ENCODE measurements around the gene PHAF1. TPM values are rescaled to one million over a fixed set of nuclear protein-coding genes. Genes with fewer than 3 reads are reported as not detected.

PHAF1 gene
- total and polyA plus RNA-seq, 12 donors: 7.1 to 12.7 (median 11.5) TPM

DNA sequence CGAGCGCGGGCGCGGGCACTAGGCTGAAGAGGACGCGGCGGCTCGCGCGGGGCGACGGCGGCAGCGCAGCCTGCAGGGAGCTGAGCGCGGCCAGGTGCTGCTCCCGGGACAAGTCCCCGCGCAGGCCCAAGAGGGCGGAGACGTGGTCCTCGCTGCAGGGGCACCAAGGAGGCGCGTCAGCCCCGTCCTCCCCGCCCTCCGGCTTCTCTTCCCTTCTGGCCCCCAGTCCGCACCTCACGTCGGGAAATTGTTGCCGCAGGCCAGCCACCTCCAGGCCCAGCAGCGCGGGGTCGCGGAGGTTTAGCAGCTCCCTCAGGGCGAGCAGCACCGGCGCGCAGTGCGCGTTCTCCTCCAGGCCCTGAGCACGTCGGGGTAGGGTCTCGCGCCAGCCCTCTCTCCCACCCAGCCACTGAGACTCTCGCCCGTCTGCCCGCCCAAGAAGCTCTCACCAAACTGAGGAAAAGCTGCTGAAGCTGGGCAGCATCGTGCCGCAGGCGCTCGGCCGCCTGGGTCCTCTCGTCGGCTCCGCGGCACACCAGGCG lies 74.8 kb downstream of the PHAF1 start:
- peak in 6 of 8 donors; percentile 1 to 30 (median 4) for ATAC-seq

DNA sequence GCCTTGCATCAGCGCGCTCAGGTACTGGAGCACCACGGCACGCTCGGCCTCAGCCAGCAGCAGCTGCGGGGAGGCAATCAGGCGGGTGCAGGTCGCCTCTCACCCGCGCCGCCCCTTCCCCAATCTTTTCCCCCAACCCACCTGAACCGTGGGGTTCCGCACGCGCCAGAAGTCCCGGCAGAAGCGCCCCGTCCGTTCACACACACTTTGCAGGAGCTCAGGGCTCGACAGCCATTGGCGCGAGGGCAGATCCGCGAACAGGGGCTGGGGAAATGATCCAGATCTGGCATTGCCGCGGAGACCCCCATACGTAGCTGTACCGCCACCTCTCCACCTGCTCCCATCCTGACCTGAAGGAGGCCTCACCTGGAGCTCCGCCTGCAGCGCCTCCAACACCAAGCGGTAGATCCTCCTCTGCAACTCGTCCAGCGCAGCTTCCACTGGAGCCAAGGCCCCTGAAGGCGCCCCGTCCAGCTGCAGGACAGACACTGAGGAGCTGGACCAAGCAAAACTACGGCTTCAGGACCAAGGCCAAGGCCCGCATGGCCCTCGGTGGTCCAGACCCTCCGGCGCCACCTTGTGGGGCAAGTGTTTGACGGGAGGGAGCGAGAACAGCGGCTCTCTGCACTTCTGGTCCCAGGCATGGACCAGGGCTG lies 75.4 kb downstream of the PHAF1 start:
- TF ChIP-seq CTCF (IDR thresholded peaks at IDR 0.05): peak; percentile 75 to 92 (median 87)
- peak overlapping the region in 4 of 10 donors; percentile 12 to 97 (median 59) for H3K27ac ChIP-seq
- no peaks in the 10 kb centered on the region for H3K9me3 ChIP-seq
- H3K27me3 ChIP-seq: peaks cover 0 to 3% (median 0%) of the 10 kb centered on the region in 7 donors
- DNase-seq: peak; percentile 93
- WGBS, 2 donors: 12 to 21% methylated on average over 38 to 43 of the region's 43 CpGs
- H3K4me1 ChIP-seq: peaks cover 12 to 48% (median 29%) of the 10 kb centered on the region in 9 donors
- intact Hi-C loops (cut with DNase I): loop anchor here in 9 of 10 donors (1.0 to 10.0 kb wide), 9 partner anchors 30 to 230 kb away; partner anchors contain the start of genes B3GNT9 (in 2 of the 9), FHOD1 (in 1 of the 9) and SLC9A5 (in 1 of the 9)
- H3K4me3 ChIP-seq: peak overlapping the region in 9 of 10 donors; percentile 57 to 84 (median 73)
- H3K36me3 ChIP-seq: peaks cover 0 to under 1% (median 0%) of the 10 kb centered on the region in 9 donors
- peak; percentile 47 to 74 (median 59) for ATAC-seq

More for the DNA sequence above, 74.8 kb downstream of the PHAF1 start:
- H3K27ac ChIP-seq: peak overlapping the region; percentile 89 to 99 (median 97)
- intact Hi-C loops (cut with DNase I): loop anchor here in 8 of 10 donors (2.0 to 10.0 kb wide), 5 partner anchors 34 to 230 kb away; partner anchors contain the start of genes B3GNT9 (in 1 of the 8), FHOD1 (in 1 of the 8) and SLC9A5 (in 1 of the 8)
- H3K4me1 ChIP-seq: peaks cover 12 to 48% (median 29%) of the 10 kb centered on the region in 9 donors
- H3K9me3 ChIP-seq: no peaks in the 10 kb centered on the region
- no peak for TF ChIP-seq CTCF (IDR thresholded peaks at IDR 0.05)
- peaks cover 0 to 3% (median 0%) of the 10 kb centered on the region in 9 donors for H3K36me3 ChIP-seq
- H3K4me3 ChIP-seq: peak overlapping the region; percentile 39 to 84 (median 72)
- peak in 1 of 2 donors; percentile 40 for DNase-seq
- peaks cover 0 to 3% (median 0%) of the 10 kb centered on the region in 7 donors for H3K27me3 ChIP-seq
- WGBS, 2 donors: 8 to 14% methylated on average over 59 of the region's 59 CpGs

DNA sequence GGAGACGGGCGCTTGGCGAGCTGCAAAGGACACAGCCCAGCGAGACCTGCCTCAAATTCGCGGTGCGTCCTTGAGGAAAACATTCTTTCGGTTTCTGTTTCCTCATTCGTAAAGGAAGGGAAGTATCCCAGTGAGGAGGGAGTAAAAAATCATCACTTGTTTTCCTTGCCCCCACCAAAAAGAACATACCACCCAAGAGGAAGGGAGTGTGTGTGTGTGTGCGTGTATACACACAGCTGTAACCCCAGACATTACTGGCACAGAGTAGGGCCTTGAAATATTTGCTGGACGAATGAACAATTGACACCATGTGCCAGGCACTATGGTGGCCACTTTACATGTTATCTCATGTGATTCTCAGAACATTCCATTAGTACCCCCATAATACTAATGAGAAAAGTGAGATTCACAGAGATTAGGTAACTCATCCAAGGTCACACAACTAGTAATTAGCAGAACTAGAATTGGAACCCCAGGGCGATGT lies 76.0 kb downstream of the PHAF1 start:
- peaks cover 12 to 48% (median 32%) of the 10 kb centered on the region in 9 donors for H3K4me1 ChIP-seq
- intact Hi-C loops (cut with DNase I): loop anchor here in 9 of 10 donors (1.0 to 10.0 kb wide), 8 partner anchors 30 to 231 kb away; partner anchors contain the start of gene B3GNT9 (in 2 of the 9)
- no peaks in the 10 kb centered on the region for H3K9me3 ChIP-seq
- no peak for DNase-seq
- H3K27ac ChIP-seq: peak overlapping the region in 3 of 10 donors; percentile 12 to 29 (median 13)
- no peaks in the 10 kb centered on the region for H3K36me3 ChIP-seq
- peak in 2 of 9 donors; percentile 5 to 9 for TF ChIP-seq CTCF (IDR thresholded peaks at IDR 0.05)
- no peak for ATAC-seq
- 10 to 11% methylated on average over 12 of the region's 12 CpGs for WGBS, 2 donors
- H3K4me3 ChIP-seq: peak overlapping the region in 8 of 10 donors; percentile 10 to 84 (median 75)
- H3K27me3 ChIP-seq: peaks cover 0 to 3% (median 0%) of the 10 kb centered on the region in 7 donors

DNA sequence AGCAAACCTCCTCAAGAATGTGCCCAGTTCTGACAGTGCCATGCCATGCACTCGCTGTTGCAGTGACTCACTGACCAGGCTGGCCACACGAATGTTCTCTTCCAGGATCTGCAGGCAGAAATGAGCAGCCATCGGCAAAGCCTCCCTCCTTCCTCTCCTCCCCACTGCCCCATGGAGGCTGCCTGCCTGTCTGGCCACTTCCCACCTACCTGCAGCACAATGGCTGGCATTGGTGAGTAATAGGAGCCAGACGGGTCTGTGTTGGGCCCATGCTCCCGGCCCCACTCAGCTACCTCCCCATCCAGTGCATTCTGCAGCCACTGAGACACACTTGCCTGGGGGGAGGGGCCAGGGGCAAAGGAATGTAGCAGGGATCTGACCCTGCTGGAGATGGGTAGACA lies 76.8 kb downstream of the PHAF1 start:
- ATAC-seq: no peak

More for the DNA sequence above, 76.8 kb downstream of the PHAF1 start:
- intact Hi-C loops (cut with DNase I): loop anchor here in 6 of 10 donors (5.0 to 10.0 kb wide), 3 partner anchors 34 to 232 kb away; partner anchors contain the start of gene B3GNT9 (in 1 of the 6)
- H3K27ac ChIP-seq: no peak overlapping the region
- H3K36me3 ChIP-seq: no peaks in the 10 kb centered on the region
- H3K27me3 ChIP-seq: peaks cover 0 to 3% (median 0%) of the 10 kb centered on the region in 7 donors
- peaks cover 17 to 52% (median 41%) of the 10 kb centered on the region in 9 donors for H3K4me1 ChIP-seq
- no peaks in the 10 kb centered on the region for H3K9me3 ChIP-seq
- no peak for TF ChIP-seq CTCF (IDR thresholded peaks at IDR 0.05)
- WGBS, 2 donors: 45 to 57% methylated on average over 5 of the region's 5 CpGs
- no peak overlapping the region for H3K4me3 ChIP-seq
- DNase-seq: no peak
